Lower leg skin (tissue), 3 donors: ENCODE measurements around the gene HPDL.

Experiments used
- CTCF ChIP-seq, 3 donors: fragments of 450-650 bp; IDR thresholded peaks; one replicate each; pipeline ENCODE4 v1.5.1; 2016; ENCODE audit warnings: antibody characterized with exemption in 3 of 3, mild to moderate bottlenecking in 3 of 3, moderate library complexity in 2 of 3
- POLR2A ChIP-seq, 2 donors: fragments of 450-650 bp; IDR thresholded peaks; one replicate each; pipeline ENCODE4 v1.6.1; 2016 to 2017; ENCODE audit warnings: antibody characterized with exemption in 2 of 2, mild to moderate bottlenecking in 1 of 2, moderate library complexity in 1 of 2

- no peak for TF ChIP-seq POLR2A (IDR thresholded peaks at IDR 0.05)
- TF ChIP-seq CTCF (IDR thresholded peaks at IDR 0.05), result no peak
Observed at GRCh38 chr1:45299296-45299695, 27.4 kb upstream of the HPDL start.
